ENCODE measurements around the gene RBP5. TPM values are rescaled to one million over a fixed set of nuclear protein-coding genes. Genes with fewer than 3 reads are reported as not detected.

The RBP5 gene
- total and polyA plus RNA-seq, 8 donors = 0.73 to 7.8 (median 2.4) TPM

DNA sequence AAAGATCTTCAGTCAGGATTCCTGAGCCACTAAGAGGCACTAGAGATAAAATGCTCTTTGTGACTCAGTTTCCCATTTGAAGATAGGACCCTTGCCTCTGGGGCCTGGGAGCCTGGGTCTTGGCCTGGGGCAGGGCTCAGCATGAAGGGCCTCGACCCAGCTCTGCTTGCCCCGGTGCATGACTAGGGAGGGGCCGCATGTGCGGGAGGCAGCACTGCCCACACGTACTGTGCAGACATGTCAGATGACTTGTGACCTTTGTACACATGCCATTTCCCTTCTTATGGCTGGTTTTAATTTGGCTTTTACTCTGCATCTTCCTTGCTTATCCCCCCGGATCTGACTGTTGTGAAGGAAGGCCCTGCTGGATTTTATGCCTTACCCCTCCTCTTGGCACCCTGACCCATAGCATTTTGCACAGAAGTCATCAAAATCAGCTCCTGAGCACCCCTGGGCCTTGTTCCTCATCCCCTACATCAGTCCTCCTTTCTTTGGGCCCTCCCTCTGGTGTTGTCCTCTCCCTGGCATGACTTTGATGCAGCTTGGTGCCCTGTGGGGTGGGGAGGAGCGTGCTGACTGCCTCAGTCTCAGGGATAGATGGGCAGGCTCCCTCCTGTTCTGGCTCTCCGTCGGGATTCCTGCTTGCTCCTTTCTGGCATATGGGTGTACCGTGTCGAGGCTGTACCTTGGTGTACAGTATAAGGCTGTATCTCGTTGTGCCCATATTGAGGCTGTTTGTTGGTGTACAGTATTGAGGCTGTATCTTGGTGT, 5.9 kb upstream of the RBP5 start:
- no peak for FAIRE-seq
- Histone ChIP-seq H3K36me3 (peaks cover 0 to 10% (median 0%) of the 10 kb centered on the region in 3 donors), H3K27me3 (no peaks in the 10 kb centered on the region), H3K9me3 (no peaks in the 10 kb centered on the region), H3K27ac (no peak overlapping the region), H3K4me3 (no peak overlapping the region), H3K4me1 (peaks cover 0 to 1% (median 0%) of the 10 kb centered on the region in 3 donors)
- intact Hi-C loops (cut with DNase I) = no loop called here
- no peak for ATAC-seq
- WGBS, 2 donors = 84 to 88% methylated on average over 12 of the region's 12 CpGs
- TF ChIP-seq, protein P1, sequence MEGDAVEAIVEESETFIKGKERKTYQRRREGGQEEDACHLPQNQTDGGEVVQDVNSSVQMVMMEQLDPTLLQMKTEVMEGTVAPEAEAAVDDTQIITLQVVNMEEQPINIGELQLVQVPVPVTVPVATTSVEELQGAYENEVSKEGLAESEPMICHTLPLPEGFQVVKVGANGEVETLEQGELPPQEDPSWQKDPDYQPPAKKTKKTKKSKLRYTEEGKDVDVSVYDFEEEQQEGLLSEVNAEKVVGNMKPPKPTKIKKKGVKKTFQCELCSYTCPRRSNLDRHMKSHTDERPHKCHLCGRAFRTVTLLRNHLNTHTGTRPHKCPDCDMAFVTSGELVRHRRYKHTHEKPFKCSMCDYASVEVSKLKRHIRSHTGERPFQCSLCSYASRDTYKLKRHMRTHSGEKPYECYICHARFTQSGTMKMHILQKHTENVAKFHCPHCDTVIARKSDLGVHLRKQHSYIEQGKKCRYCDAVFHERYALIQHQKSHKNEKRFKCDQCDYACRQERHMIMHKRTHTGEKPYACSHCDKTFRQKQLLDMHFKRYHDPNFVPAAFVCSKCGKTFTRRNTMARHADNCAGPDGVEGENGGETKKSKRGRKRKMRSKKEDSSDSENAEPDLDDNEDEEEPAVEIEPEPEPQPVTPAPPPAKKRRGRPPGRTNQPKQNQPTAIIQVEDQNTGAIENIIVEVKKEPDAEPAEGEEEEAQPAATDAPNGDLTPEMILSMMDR (IDR thresholded peaks at IDR 0.05) = no peak
- DNase-seq = no peak

DNA sequence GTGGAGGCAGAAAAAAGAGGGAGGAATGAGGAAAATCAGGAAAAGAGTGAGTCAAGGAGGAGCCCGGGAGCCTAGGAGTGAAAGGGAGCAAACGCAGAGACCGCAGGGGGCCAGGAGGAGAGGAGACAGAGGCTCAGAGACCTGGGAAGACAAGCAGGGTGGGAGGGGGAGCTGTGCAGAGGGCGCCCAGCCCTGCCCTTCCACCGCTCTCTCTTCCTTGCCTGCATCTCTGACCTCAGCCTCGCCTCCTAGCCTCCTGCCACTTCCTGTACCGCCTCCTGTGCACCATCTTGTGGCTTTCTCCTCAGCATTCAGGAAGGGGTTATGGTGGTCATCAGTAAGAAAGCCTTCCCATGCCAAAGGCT, 2.8 kb upstream of the RBP5 start:
- TF ChIP-seq, protein P1 (IDR thresholded peaks at IDR 0.05) = no peak
- Histone ChIP-seq H3K4me3 (peak overlapping the region in 2 of 4 donors; percentile 73 to 74), H3K36me3 (peaks cover 0 to 4% (median 0%) of the 10 kb centered on the region in 3 donors), H3K9me3 (no peaks in the 10 kb centered on the region), H3K4me1 (peaks cover 0 to 6% (median 5%) of the 10 kb centered on the region in 3 donors), H3K27ac (no peak overlapping the region), H3K27me3 (no peaks in the 10 kb centered on the region)
- DNase-seq = no peak
- no peak for FAIRE-seq
- intact Hi-C loops (cut with DNase I) = no loop called here
- WGBS, 2 donors = 40 to 56% methylated on average over 6 to 7 of the region's 7 CpGs
- ATAC-seq = no peak

DNA sequence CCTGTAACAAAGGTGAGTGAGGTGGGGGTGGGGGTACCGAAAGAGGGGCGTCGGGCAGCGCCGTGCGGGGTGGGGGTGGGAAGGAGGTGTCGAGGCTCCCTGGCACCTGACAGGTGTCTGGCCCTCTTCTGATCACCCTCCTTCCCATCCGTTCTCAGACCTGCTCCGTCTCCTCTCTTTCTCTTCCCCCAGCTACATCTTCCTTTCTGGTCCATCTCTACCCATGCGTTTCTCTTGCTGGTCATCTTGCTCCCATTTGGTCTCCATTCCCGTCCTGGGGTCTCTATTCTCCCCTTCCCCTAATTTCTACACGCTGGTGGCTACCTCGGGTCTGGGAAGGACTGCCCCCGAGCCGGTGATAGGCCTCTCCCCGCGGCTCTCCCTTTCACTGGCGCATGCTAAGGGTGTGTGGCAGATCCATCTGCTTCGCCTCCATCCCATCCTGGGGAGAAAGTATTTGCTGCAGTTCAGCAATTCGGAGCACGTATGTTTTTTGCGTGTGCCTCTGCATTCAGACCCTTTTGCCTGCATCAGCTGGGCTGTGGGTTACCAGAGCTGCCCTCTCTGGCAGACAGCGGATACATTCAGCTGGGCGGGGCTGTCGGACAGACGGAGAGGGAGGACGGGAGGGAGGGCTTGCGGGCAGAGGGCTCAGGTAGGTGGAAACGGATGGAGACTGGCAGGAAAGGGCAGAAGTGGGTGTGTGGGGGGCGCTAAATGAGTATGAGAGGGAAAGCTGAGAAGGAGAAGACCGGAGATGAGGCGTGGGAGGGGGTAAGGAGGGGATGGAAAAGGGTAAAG, 2.2 kb upstream of the RBP5 start:
- 2 to 3% methylated on average over 29 to 32 of the region's 32 CpGs for WGBS, 2 donors
- H3K27me3 ChIP-seq = no peaks in the 10 kb centered on the region
- peak in 5 of 6 donors; percentile 55 to 81 (median 71) for DNase-seq
- no peaks in the 10 kb centered on the region for H3K36me3 ChIP-seq
- H3K9me3 ChIP-seq = no peaks in the 10 kb centered on the region
- intact Hi-C loops (cut with DNase I) = no loop called here
- H3K4me3 ChIP-seq = peak overlapping the region; percentile 26 to 74 (median 72)
- TF ChIP-seq, protein P1 (IDR thresholded peaks at IDR 0.05) = no peak
- no peak for FAIRE-seq
- peak overlapping the region in 3 of 4 donors; percentile 8 to 73 (median 62) for H3K27ac ChIP-seq
- peak; percentile 55 to 83 (median 76) for ATAC-seq
- H3K4me1 ChIP-seq = peaks cover 0 to 6% (median 5%) of the 10 kb centered on the region in 3 donors

DNA sequence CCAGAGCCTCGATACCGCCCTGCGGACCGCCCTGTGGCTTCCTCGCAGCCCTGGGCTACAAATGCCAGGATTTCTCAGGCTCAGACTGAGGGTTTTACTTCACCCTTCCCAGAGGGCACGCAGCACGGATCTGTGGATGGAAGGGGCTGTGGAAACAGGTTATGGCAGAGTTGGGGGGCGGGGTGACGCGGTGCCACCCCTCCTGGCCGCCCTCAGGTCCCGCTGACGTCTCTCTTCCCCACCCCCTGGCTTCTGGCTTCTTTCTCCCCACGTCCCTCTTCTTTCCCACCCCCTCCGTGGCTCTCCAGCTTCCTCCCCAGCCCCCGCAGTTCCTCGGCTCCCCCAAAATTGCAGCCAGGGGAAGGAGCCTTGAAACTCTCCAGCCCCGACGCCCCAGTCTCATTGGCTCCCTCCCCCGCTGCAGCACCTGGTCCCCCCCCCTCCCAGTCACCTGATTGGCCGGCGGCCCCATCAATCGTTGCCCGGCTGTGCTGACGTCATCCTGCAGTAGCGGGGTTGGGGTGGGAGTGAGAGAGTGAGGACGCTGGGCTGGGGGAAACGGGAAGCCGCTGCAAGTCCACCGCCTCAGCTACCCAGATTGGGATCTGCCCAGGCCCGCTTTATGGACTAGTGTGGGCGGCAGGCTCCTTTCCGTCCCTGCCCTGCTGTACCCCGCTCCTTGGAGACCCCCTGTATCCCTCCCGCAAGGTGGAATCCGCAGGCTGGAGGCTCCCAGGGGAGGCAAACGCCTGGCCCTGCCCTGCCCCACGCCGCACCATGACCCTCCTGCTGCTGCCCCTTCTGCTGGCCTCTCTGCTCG, 1.4 kb upstream of the RBP5 start, which contains the start of gene CLSTN3:
Gene CLSTN3, plus strand, starts transcription at position 500 of the 820 bp plus-strand sequence. Its CDS starts 278 bp downstream, at position 778.
- DNase-seq (peak; percentile 79 to 94 (median 86)), ATAC-seq (peak; percentile 90 to 94 (median 93)), FAIRE-seq (no peak)
- no peaks in the 10 kb centered on the region for H3K36me3 ChIP-seq
- WGBS, 2 donors = 1% methylated on average over 31 to 40 of the region's 40 CpGs
- H3K27ac ChIP-seq = peak within 1 kb of the TSS in 3 of 4 donors; percentile 15 to 73 (median 62)
- intact Hi-C loops (cut with DNase I) = no loop called here
- peaks cover 0 to 6% (median 5%) of the 10 kb centered on the region in 3 donors for H3K4me1 ChIP-seq
- H3K27me3 ChIP-seq = no peaks in the 10 kb centered on the region
- H3K9me3 ChIP-seq = no peaks in the 10 kb centered on the region
- peak within 1 kb of the TSS; percentile 26 to 74 (median 72) for H3K4me3 ChIP-seq
- TF ChIP-seq, protein P1 (IDR thresholded peaks at IDR 0.05) = no peak

Data from pancreas (tissue), 10 donors.